Measurements from ENCODE around the gene PDPR. TPM values are rescaled to one million over a fixed set of nuclear protein-coding genes. Genes with fewer than 3 reads are reported as not detected.

Gene PDPR
- total and polyA plus RNA-seq, 2 experiments from 2014 or later: 8.3 to 38.2 TPM

GRCh38 chr16:70156207-70156978 lies 42.3 kb downstream of the PDPR start:
- H3F3A ChIP-seq (replicated peaks; ENCODE audit: low read depth): peaks cover 26% of the 10 kb centered on the region
- peak; percentile 20; the same call in 1 of the 3 replicates for ATAC-seq
- DNase-seq (ENCODE audit: low spot score): no peak
- no peaks in the 10 kb centered on the region for H3K27me3 Mint-ChIP-seq (ENCODE audit: insufficient read depth, low read depth, poor library complexity)
- H3K27ac ChIP-seq (ENCODE audit: low read depth): peak overlapping the region; percentile 64
- no peaks in the 10 kb centered on the region for H3K27me3 ChIP-seq (ENCODE audit: insufficient read depth)
- H3K36me3 Mint-ChIP-seq (ENCODE audit: low read depth): peaks cover 35% of the 10 kb centered on the region
- H3K4me3 ChIP-seq: no peak overlapping the region
- no peaks in the 10 kb centered on the region for H3K4me1 Mint-ChIP-seq
- H3K4me3 Mint-ChIP-seq: no peak overlapping the region; the same call in 2 of the 3 replicates
- peaks cover 49% of the 10 kb centered on the region for H4K20me1 ChIP-seq (replicated peaks; ENCODE audit: insufficient read depth)
- no peaks in the 10 kb centered on the region for H3K9me2 ChIP-seq (ENCODE audit: insufficient read depth)
- no peak overlapping the region for H3K4me2 ChIP-seq
- no peaks in the 10 kb centered on the region for H3K4me1 ChIP-seq (ENCODE audit: insufficient read depth)
- H3K36me3 ChIP-seq (ENCODE audit: insufficient read depth): peaks cover 68% of the 10 kb centered on the region
- no peaks in the 10 kb centered on the region for H3K9me3 Mint-ChIP-seq
- no peak for TF ChIP-seq NANOG (IDR thresholded peaks at IDR 0.05; ENCODE audit: borderline replicate concordance)
- H2AFZ ChIP-seq: no peak overlapping the region
- no peaks in the 10 kb centered on the region for H3K79me2 ChIP-seq (replicated peaks; ENCODE audit: insufficient read depth)
- H3K27ac Mint-ChIP-seq: peak overlapping the region; percentile 80

- H3K79me2 ChIP-seq (replicated peaks; ENCODE audit: insufficient read depth): no peaks in the 10 kb centered on the region
- Mint-ChIP-seq H3K9me3 (no peaks in the 10 kb centered on the region), H3K4me3 (no peak overlapping the region), H3K27ac (peak overlapping the region; percentile 11; the same call in 1 of the 2 replicates), H3K36me3 (ENCODE audit: low read depth) (peaks cover 32% of the 10 kb centered on the region), H3K27me3 (ENCODE audit: insufficient read depth, low read depth, poor library complexity) (no peaks in the 10 kb centered on the region), H3K4me1 (no peaks in the 10 kb centered on the region)
- no peaks in the 10 kb centered on the region for H3K4me1 ChIP-seq (ENCODE audit: insufficient read depth)
- ATAC-seq: no peak
- H4K20me1 ChIP-seq (replicated peaks; ENCODE audit: insufficient read depth): peaks cover 44% of the 10 kb centered on the region
- no peak overlapping the region for H3K4me2 ChIP-seq
- H2AFZ ChIP-seq: no peak overlapping the region
- DNase-seq (ENCODE audit: low spot score): no peak
- no peak overlapping the region for H3K4me3 ChIP-seq
- no peaks in the 10 kb centered on the region for H3K27me3 ChIP-seq (ENCODE audit: insufficient read depth)
- no peak overlapping the region for H3K27ac ChIP-seq (ENCODE audit: low read depth)
- no peaks in the 10 kb centered on the region for H3K9me2 ChIP-seq (ENCODE audit: insufficient read depth)
- H3F3A ChIP-seq (replicated peaks; ENCODE audit: low read depth): peaks cover 25% of the 10 kb centered on the region
- peaks cover 61% of the 10 kb centered on the region for H3K36me3 ChIP-seq (ENCODE audit: insufficient read depth)
- TF ChIP-seq CREB1 (CRISPR knock-in tag; IDR thresholded peaks at IDR 0.05; ENCODE audit: low read depth): no peak
- TF ChIP-seq CTCF (conservative IDR thresholded peaks at IDR 0.05; ENCODE audit: low read depth in 2 of 2): no peak
- no peak for TF ChIP-seq ZNF331 (CRISPR knock-in tag; IDR thresholded peaks at IDR 0.05; ENCODE audit: low read depth)
- no peak for TF ChIP-seq STAT1 (IDR thresholded peaks at IDR 0.05; ENCODE audit: unreplicated experiment)
- no peak for TF ChIP-seq ZNF462 (CRISPR knock-in tag; IDR thresholded peaks at IDR 0.05)
- no peak for TF ChIP-seq REST (IDR thresholded peaks at IDR 0.05; ENCODE audit: unreplicated experiment)
- TF ChIP-seq EZH2phosphoT487 (IDR thresholded peaks at IDR 0.05; ENCODE audit: unreplicated experiment): no peak
- TF ChIP-seq POLR2AphosphoS5 (IDR thresholded peaks at IDR 0.05; ENCODE audit: low read depth): no peak
- TF ChIP-seq EZH2 (IDR thresholded peaks at IDR 0.05; ENCODE audit: low read depth, unreplicated experiment): no peak
These were observed 43.0 kb downstream of the PDPR start for GRCh38 chr16:70157105-70157476.
